ENCODE data around the gene PTHLH. TPM values are rescaled to one million over a fixed set of nuclear protein-coding genes. Genes with fewer than 3 reads are reported as not detected.

The PTHLH gene
- total RNA-seq, 3 donors from 2014 or later (not counting 1 experiment from before 2014, with no cell fraction given) = not detected

- peaks cover 0 to 5% of the 10 kb centered on the region in 2 donors for H3K9me3 Mint-ChIP-seq
Observed at GRCh38 chr12:27984275-27984674, 11.7 kb upstream of the PTHLH start.

DNA sequence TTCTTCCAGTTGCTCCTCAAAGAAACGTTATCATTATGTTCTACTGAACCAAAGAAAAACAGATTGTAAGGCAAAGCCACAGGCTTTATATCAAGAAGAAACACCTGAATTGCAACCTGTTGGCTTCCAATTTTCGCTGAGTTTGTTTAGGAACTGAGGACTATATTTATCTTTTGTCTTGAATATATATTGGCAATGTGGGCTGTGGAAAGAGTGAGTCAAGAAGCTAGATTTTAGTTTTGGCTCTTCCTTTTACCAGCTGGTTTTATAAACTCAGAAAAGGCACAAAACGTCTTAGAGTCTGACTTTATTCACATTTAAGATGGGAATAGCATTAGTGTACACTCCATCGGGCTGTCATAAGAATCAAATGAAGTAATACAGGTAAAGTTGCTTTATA lies 10.4 kb upstream of the PTHLH start:
- no peak for DNase-seq
- no peaks in the 10 kb centered on the region for H3K9me3 ChIP-seq (ENCODE audit: control insufficient read depth, insufficient read depth, low read length)
- ATAC-seq = no peak

More at GRCh38 chr12:27984275-27984674, 11.7 kb upstream of the PTHLH start:
- ATAC-seq (no peak), DNase-seq (no peak)
- Mint-ChIP-seq H3K36me3 (no peaks in the 10 kb centered on the region), H3K27ac (no peak overlapping the region), H3K4me1 (no peaks in the 10 kb centered on the region), H3K27me3 (ENCODE audit: low read depth in 2 of 2) (peaks cover 3 to 16% of the 10 kb centered on the region in 2 donors), H3K4me3 (no peak overlapping the region)
- no peak overlapping the region for H3K27ac ChIP-seq (ENCODE audit: low read length)
- H3K4me1 ChIP-seq (ENCODE audit: control insufficient read depth, insufficient read depth, low read length) = no peaks in the 10 kb centered on the region
- intact Hi-C loops (cut with micrococcal nuclease) = no loop called here
- H3K36me3 ChIP-seq (ENCODE audit: control insufficient read depth, insufficient read depth, low read length) = no peaks in the 10 kb centered on the region
- TF ChIP-seq, protein P1, sequence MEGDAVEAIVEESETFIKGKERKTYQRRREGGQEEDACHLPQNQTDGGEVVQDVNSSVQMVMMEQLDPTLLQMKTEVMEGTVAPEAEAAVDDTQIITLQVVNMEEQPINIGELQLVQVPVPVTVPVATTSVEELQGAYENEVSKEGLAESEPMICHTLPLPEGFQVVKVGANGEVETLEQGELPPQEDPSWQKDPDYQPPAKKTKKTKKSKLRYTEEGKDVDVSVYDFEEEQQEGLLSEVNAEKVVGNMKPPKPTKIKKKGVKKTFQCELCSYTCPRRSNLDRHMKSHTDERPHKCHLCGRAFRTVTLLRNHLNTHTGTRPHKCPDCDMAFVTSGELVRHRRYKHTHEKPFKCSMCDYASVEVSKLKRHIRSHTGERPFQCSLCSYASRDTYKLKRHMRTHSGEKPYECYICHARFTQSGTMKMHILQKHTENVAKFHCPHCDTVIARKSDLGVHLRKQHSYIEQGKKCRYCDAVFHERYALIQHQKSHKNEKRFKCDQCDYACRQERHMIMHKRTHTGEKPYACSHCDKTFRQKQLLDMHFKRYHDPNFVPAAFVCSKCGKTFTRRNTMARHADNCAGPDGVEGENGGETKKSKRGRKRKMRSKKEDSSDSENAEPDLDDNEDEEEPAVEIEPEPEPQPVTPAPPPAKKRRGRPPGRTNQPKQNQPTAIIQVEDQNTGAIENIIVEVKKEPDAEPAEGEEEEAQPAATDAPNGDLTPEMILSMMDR (IDR thresholded peaks at IDR 0.05) = no peak
- no peaks in the 10 kb centered on the region for H3K9me3 ChIP-seq (ENCODE audit: control insufficient read depth, insufficient read depth, low read length)
- no peak overlapping the region for H3K4me3 ChIP-seq (ENCODE audit: low read length)
- WGBS (ENCODE audit: insufficient coverage) = 79% methylated on average over 2 of the region's 2 CpGs
- H3K27me3 ChIP-seq (ENCODE audit: control insufficient read depth, insufficient read depth, low read length) = no peaks in the 10 kb centered on the region

GRCh38 chr12:27982385-27982784 lies 9.9 kb upstream of the PTHLH start:
- peaks cover 0 to 5% of the 10 kb centered on the region in 2 donors for H3K9me3 Mint-ChIP-seq
- ATAC-seq = no peak
- Histone ChIP-seq H3K36me3 (ENCODE audit: control insufficient read depth, insufficient read depth, low read length) (no peaks in the 10 kb centered on the region), H3K27me3 (ENCODE audit: control insufficient read depth, insufficient read depth, low read length) (peaks cover 5% of the 10 kb centered on the region), H3K9me3 (ENCODE audit: control insufficient read depth, insufficient read depth, low read length) (no peaks in the 10 kb centered on the region), H3K27ac (ENCODE audit: low read length) (no peak overlapping the region), H3K4me3 (ENCODE audit: low read length) (no peak overlapping the region), H3K4me1 (ENCODE audit: control insufficient read depth, insufficient read depth, low read length) (no peaks in the 10 kb centered on the region)
- no peak overlapping the region for H3K27ac Mint-ChIP-seq
- H3K4me3 Mint-ChIP-seq = no peak overlapping the region
- TF ChIP-seq, protein P1 (IDR thresholded peaks at IDR 0.05) = no peak
- DNase-seq = no peak
- no peaks in the 10 kb centered on the region for H3K4me1 Mint-ChIP-seq
- 42% methylated on average over 2 of the region's 2 CpGs for WGBS (ENCODE audit: insufficient coverage)
- no peaks in the 10 kb centered on the region for H3K36me3 Mint-ChIP-seq
- intact Hi-C loops (cut with micrococcal nuclease) = no loop called here
- H3K27me3 Mint-ChIP-seq (ENCODE audit: low read depth in 2 of 2) = peaks cover 12 to 31% of the 10 kb centered on the region in 2 donors

More for the DNA sequence above, 10.4 kb upstream of the PTHLH start:
- Histone ChIP-seq H3K36me3 (ENCODE audit: control insufficient read depth, insufficient read depth, low read length) (no peaks in the 10 kb centered on the region), H3K4me1 (ENCODE audit: control insufficient read depth, insufficient read depth, low read length) (no peaks in the 10 kb centered on the region), H3K27me3 (ENCODE audit: control insufficient read depth, insufficient read depth, low read length) (peaks cover 1% of the 10 kb centered on the region), H3K4me3 (ENCODE audit: low read length) (no peak overlapping the region), H3K27ac (ENCODE audit: low read length) (no peak overlapping the region)
- no peak overlapping the region for H3K4me3 Mint-ChIP-seq
- 71% methylated on average over 4 of the region's 4 CpGs for WGBS (ENCODE audit: insufficient coverage)
- H3K9me3 Mint-ChIP-seq = peaks cover 0 to 5% of the 10 kb centered on the region in 2 donors
- H3K4me1 Mint-ChIP-seq = no peaks in the 10 kb centered on the region
- TF ChIP-seq, protein P1 (IDR thresholded peaks at IDR 0.05) = no peak
- peaks cover 10 to 25% of the 10 kb centered on the region in 2 donors for H3K27me3 Mint-ChIP-seq (ENCODE audit: low read depth in 2 of 2)
- no peaks in the 10 kb centered on the region for H3K36me3 Mint-ChIP-seq
- H3K27ac Mint-ChIP-seq = no peak overlapping the region
- intact Hi-C loops (cut with micrococcal nuclease) = no loop called here

- Mint-ChIP-seq H3K36me3 (no peaks in the 10 kb centered on the region), H3K9me3 (peaks cover 0 to 5% of the 10 kb centered on the region in 2 donors), H3K27ac (no peak overlapping the region), H3K4me3 (no peak overlapping the region), H3K27me3 (ENCODE audit: low read depth in 2 of 2) (peaks cover 12 to 34% of the 10 kb centered on the region in 2 donors), H3K4me1 (no peaks in the 10 kb centered on the region)
- TF ChIP-seq, protein P1 (IDR thresholded peaks at IDR 0.05) = no peak
- no peaks in the 10 kb centered on the region for H3K9me3 ChIP-seq (ENCODE audit: control insufficient read depth, insufficient read depth, low read length)
- H3K4me3 ChIP-seq (ENCODE audit: low read length) = no peak overlapping the region
- no CpG with 5 or more reads among the region's 2 CpGs for WGBS (ENCODE audit: insufficient coverage)
- H3K27ac ChIP-seq (ENCODE audit: low read length) = no peak overlapping the region
- ATAC-seq (no peak), DNase-seq (no peak)
- intact Hi-C loops (cut with micrococcal nuclease) = no loop called here
- H3K4me1 ChIP-seq (ENCODE audit: control insufficient read depth, insufficient read depth, low read length) = no peaks in the 10 kb centered on the region
- peaks cover 5% of the 10 kb centered on the region for H3K27me3 ChIP-seq (ENCODE audit: control insufficient read depth, insufficient read depth, low read length)
- H3K36me3 ChIP-seq (ENCODE audit: control insufficient read depth, insufficient read depth, low read length) = no peaks in the 10 kb centered on the region
Observed at GRCh38 chr12:27981874-27982273, 9.3 kb upstream of the PTHLH start.
